Measurements from ENCODE around the gene FLT3LG. TPM values are rescaled to one million over a fixed set of nuclear protein-coding genes. Genes with fewer than 3 reads are reported as not detected.
A peak's percentile ranks its signal among the peaks of the same experiment; 100 is the strongest.

The FLT3LG gene
- total RNA-seq, 1 donor from 2014 or later = 1.0 TPM

DNA sequence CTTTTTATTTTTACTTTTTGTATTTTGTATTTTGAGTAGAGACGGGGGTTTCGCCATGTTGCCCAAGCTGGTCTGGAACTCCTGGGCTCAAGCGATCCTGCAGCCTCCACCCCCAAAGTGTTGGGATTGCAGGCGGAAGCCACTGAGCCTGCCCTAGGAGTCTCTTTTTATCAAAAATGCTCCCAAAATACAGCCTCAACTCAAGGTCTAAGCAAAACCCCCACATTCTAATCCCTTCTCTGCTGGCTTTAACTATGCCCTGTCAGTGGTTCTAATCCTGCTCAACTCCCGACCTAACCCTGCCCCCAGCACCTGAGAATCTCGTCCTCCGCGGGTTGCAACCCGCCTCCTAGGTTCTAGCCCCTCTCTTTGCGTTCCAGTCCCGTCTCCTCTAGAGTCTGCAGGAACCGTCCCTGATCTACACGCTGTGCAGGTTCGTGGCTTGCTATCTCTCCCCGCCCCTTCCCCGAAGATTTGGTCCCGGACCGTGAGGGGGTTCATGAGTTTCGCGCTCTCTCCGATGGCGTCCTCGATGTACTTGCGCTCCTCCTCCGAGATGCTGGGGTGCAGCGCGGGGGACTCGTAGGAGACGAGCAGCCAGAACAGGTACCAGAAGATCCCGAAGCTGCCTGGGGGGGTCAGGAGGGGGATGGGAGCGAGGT lies 40.6 kb upstream of the FLT3LG start:
- H3K4me1 Mint-ChIP-seq = peaks cover 10% of the 10 kb centered on the region
- DNase-seq (ENCODE audit: low read depth, low spot score) = no peak
- H3K36me3 Mint-ChIP-seq (ENCODE audit: low read depth) = no peaks in the 10 kb centered on the region
- no peaks in the 10 kb centered on the region for H3K9me3 Mint-ChIP-seq
- H3K4me3 Mint-ChIP-seq = no peak overlapping the region
- H3K27me3 Mint-ChIP-seq (ENCODE audit: low read depth) = peaks cover 100% of the 10 kb centered on the region
- H3K27ac Mint-ChIP-seq (ENCODE audit: unreplicated experiment) = no peak overlapping the region
- no peak for TF ChIP-seq CTCF (conservative IDR thresholded peaks at IDR 0.05)

DNA sequence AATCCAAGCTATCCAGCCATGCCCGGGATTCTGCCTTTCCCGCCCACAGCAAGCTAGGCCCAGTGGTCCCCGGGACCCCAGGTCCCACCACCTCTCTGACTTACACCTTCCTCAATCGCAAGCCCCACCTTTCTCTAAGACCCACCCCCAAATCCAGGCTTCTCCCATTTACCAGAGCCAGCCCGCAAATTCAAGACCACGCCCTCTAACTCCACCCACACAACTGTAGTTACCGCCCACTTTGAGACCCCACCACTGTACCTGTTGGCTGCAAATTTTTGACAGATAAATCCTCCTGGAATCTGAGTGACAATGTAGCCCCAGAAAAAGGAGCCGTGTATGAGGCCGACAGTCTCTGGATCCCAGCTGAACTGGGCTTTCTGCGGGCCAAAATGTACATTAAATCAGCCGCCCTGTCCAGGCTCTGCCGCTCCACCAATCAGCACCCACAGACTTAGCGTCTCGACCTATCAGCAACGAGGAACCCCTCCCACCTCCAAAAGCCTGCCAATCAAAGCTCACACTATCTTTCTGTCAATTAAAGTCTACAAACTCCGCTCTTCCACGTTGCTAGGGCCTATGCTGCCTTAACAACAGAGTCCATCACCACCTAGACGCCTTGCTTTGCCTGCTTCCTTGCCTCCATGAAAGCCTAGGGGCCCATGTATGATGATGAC lies 39.0 kb upstream of the FLT3LG start:
- no peak for DNase-seq (ENCODE audit: low read depth, low spot score)
- Mint-ChIP-seq H3K27me3 (ENCODE audit: low read depth) (peaks cover 100% of the 10 kb centered on the region), H3K36me3 (ENCODE audit: low read depth) (no peaks in the 10 kb centered on the region)

DNA sequence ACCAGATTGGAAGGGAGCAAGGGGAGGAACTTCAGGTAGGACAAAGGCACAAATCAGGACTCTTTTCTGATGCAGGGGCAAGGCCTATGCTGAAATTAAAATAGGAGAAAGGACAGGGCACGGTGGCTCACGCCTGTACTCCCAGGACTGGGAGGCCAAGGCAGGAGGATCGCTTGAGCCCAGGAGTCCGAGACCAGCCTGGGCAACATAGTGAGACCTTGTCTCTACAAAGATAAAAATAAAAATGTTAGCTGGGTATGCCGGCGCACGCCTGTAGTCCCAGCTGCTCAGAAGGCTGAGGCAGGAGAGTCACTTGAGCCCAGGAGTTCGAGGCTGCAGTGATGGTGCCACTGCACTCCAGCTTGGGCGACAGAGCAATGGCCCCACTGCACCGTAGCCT lies 38.3 kb upstream of the FLT3LG start:
- Mint-ChIP-seq H3K27ac (ENCODE audit: unreplicated experiment) (no peak overlapping the region), H3K4me1 (peaks cover 3% of the 10 kb centered on the region), H3K36me3 (ENCODE audit: low read depth) (no peaks in the 10 kb centered on the region), H3K9me3 (no peaks in the 10 kb centered on the region), H3K27me3 (ENCODE audit: low read depth) (peaks cover 100% of the 10 kb centered on the region), H3K4me3 (peak overlapping the region; percentile 0)
- DNase-seq (ENCODE audit: low read depth, low spot score) = no peak
- TF ChIP-seq CTCF (conservative IDR thresholded peaks at IDR 0.05) = no peak

More for the DNA sequence above, 39.0 kb upstream of the FLT3LG start:
- H3K9me3 Mint-ChIP-seq = no peaks in the 10 kb centered on the region
- no peak for TF ChIP-seq CTCF (conservative IDR thresholded peaks at IDR 0.05)
- peaks cover 1% of the 10 kb centered on the region for H3K4me1 Mint-ChIP-seq
- no peak overlapping the region for H3K27ac Mint-ChIP-seq (ENCODE audit: unreplicated experiment)
- H3K4me3 Mint-ChIP-seq = peak overlapping the region; percentile 0

- TF ChIP-seq CTCF (conservative IDR thresholded peaks at IDR 0.05) = no peak
- H3K9me3 Mint-ChIP-seq = no peaks in the 10 kb centered on the region
- no peaks in the 10 kb centered on the region for H3K36me3 Mint-ChIP-seq (ENCODE audit: low read depth)
- H3K4me3 Mint-ChIP-seq = no peak overlapping the region
- DNase-seq (ENCODE audit: low read depth, low spot score) = no peak
- peaks cover 98% of the 10 kb centered on the region for H3K27me3 Mint-ChIP-seq (ENCODE audit: low read depth)
- H3K27ac Mint-ChIP-seq (ENCODE audit: unreplicated experiment) = no peak overlapping the region
- peaks cover 8% of the 10 kb centered on the region for H3K4me1 Mint-ChIP-seq
These were observed 37.5 kb upstream of the FLT3LG start for GRCh38 chr19:49436381-49437017.

DNA sequence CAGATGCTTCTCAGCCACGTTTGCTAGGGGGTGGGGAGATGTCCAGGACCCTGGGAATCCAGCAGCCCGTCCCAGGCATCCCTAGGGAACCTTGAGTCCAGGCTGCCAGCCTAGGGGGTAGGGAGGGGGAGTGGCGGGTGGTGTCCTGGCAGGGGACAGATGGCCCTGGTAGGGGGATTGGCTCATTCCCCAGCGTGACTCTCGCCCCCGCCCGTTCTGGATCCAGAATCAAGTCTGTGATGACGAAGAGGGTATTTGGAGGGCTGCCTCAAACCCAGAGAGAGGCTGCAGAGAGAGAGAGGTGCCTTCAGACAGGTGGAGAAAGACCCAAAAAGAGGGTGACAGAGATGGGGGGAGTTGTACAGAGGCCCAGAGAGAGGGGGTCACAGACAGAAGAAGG lies 36.8 kb upstream of the FLT3LG start:
- DNase-seq (ENCODE audit: low read depth, low spot score) = no peak
- no peak for TF ChIP-seq CTCF (conservative IDR thresholded peaks at IDR 0.05)
- Mint-ChIP-seq H3K9me3 (no peaks in the 10 kb centered on the region), H3K4me1 (peaks cover 15% of the 10 kb centered on the region), H3K4me3 (no peak overlapping the region), H3K27ac (ENCODE audit: unreplicated experiment) (no peak overlapping the region), H3K27me3 (ENCODE audit: low read depth) (peaks cover 98% of the 10 kb centered on the region), H3K36me3 (ENCODE audit: low read depth) (no peaks in the 10 kb centered on the region)

Data from neural crest cell (in vitro differentiated cells).